Hematopoietic multipotent progenitor cell treated with erythropoietin and hydrocortisone succinate and interleukin-3 and kit ligand, for 8 days (in vitro differentiated cells): Measurements from ENCODE around the gene CMC4.

Source experiments
- DNase-seq: peaks from one replicate; pipeline ENCODE4 v3.0.0-alpha.2; 2015

Gene CMC4

DNA sequence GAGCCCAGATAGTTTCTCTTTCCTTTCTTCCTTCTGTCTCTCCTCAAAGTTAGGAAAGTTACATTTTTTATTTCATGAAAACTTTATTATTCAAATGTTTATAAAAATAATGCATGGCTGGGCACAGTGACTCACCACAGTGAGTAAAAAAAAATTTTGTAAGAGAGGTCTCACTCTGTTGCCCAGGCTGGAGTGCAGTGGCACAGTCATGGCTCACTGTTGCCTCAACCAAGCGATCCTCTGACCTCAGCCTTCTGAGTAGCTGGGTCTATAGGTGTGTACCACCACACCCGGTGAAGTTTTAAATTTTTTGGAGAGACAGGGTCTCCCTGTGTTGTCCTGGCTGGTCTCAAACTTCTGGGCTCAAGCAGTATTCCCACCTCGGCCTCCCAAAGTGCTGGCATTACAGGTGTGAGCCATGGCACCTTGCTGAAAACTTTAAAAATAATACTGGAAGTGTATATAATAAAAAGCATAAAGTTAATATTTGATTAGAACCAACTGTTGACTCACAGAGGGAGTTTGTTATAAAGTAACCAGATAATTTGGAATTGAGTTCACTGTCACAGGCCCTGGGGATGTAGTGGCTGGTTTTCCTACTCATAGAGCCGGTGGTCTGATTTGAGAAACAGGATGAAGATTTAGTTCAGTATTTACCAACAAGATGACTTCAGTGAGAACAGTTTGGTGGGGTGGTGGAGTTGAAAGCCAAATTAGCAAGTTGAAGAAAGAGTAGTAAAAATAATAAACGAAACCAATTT, 18.0 kb downstream of the CMC4 start:
- no peak for DNase-seq

DNA sequence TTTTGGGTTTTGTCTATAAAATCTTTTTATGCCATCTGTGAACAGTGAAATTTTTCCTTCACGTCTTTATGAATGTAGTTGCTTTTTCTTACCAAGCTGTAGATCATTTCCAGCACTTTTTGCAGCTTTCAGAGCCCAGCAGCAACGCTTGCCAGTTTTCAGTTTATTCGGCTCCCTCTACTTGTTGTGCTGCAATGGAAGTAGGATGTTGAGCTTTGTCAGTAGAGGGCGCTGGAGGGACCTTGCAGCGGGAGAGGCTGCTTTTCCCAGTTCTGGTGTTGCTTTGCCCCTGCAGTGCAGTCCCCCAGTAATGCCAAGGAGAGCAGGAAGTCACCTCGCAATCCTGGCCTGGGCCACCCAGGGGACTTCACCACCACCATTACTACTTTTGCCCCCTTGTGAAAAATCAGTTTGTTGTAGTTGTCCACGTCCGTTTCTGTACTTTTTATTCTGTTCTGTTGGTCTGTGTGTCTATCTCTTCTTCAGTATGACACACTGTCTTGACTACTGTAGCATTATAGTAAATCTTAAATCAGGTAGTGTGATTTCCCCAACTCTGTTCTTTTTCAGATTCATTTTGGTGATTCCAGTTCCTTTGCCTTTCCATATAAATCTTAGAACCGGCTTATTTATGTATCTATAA, 21.8 kb downstream of the CMC4 start:
- DNase-seq, result peak; percentile 62

DNA sequence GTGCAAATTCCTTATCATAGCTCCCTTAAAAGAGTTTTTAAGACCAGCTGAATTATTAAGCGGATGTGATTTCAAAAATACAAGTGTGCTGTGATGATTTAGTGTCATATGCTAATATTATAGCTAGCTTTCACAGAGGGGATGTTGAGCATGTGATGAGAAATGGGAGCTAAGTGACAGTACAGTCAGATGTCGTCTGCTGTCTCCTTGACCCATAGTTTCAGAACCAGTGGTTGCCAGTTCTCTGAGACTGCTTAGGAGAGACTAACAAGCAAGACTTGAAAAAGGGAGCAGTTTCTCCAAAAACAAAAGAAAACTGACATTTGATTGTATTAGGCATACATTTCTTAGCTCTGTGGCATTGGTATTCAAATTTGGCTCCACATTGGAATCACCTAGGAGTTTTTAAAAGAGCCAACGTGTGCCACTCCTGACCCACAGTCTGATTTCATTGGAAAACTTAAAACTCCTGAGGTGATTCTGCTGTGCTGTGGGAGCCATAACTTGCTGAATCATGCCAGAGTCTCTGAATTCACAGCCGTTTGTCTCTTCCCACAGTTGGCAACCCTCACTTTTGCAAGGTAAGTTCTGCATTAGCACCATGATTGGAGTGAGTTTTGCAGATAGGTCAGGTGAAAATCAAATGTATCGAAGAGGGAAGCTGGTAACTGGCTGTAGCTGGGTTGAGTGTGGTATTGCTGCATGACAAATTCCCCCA, 24.0 kb downstream of the CMC4 start:
- DNase-seq, result no peak

DNA sequence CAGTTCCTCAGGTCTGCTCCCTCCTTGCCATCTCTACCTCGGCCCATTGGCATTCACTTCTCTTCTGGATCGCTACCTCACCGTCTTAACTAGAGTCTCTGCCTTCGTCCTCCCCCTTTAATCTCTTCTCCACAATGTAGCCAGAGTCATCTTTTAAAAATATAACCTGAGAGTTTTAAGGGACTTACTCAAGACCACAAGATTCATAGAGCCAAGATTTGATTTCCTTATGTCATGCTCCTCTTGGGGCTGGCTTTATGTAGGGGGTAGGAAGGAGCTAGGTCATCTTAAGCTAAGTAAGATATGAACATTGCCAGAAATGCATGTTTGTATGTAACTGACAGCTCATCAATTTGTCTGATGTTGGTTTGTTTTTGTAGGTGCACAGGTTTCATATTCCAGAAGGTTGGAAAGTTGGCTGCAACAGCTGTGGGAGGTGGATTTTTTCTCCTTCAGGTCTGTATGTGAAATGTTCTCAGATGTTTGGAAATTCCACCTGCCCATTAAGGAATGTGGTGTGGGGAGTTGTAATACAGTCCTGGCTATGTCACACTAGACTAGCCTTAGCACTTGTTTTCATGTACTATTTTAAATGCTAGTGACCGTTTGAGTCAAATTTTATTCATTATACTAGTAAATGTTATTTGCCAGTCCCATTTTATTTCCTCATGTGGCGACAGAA, 24.7 kb downstream of the CMC4 start:
- DNase-seq, result no peak

DNA sequence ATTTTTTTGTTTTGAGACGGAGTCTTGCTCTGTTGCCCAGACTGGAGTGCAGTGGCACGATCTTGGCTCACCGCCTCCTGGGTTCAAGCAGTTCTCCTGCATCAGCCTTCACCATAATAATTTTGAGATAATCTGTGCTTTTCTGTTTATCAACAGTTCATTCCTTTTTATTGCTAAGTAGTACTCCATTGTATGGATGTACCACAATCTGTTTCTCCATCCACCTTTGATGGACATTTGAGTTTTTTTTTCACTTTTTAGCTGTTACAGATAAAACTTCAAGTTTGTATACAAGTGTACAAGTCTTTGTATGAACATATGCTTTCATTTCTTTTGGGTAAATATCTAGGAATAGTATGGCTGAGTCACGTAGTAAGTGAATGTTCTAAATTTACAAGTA, 35.2 kb downstream of the CMC4 start:
- DNase-seq, result no peak

DNA sequence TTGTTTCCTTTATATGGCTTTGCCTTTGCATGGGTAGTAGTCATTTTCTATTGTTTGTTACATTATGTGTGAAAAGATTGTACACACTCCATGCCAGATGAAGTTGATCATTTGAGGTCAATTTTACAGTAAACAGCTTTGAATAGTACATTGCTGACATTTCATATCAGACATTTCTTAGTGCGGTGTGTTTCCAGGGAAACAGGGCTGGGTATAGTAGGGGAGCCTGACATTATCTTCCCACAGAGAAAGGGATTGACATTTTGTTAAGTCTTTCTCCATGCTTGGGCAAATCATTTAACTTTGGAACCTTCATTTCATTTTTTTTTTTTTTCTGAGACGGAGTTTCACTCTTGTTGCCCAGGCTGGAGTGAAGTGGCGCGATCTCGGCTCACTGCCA, 39.3 kb downstream of the CMC4 start:
- no peak for DNase-seq

DNA sequence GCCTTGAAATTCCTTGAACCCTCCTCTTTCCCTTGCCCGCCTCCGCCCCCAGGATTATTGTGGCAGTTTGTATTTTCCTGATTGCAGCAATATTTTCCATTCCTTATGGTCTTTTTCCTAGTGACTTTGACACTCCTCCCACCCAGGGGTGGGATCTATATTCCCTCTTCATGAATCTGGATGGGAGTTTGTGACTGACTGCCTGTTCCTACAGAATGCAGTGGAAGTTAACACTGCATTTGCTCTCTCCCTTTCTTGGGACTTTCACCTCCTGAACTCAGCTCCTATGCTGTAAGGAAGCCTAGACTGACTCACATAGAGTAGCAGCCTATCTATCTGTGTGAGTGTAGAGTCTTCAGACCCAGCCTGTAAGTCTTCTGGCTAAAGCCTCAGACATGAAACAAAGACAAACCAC, 42.1 kb downstream of the CMC4 start:
- no peak for DNase-seq

DNA sequence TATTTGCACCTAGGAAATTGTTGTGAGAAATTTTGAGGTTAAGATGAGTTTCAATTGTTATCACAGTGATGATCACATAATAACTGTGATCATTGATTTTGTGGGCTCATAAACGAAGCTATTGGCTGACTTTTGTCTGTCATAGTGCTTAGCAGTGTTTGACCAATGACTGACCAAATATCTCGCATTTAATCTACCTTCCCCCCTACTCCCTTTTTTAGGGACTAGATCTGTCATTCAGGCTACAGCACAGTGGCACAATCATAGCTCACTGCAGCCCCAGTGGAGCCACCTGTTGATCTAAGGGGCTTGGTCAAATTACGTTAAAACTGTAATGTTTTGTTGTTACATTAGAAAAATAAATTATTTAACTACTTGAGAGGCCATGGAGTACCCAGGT, 42.8 kb downstream of the CMC4 start:
- DNase-seq, result no peak

DNA sequence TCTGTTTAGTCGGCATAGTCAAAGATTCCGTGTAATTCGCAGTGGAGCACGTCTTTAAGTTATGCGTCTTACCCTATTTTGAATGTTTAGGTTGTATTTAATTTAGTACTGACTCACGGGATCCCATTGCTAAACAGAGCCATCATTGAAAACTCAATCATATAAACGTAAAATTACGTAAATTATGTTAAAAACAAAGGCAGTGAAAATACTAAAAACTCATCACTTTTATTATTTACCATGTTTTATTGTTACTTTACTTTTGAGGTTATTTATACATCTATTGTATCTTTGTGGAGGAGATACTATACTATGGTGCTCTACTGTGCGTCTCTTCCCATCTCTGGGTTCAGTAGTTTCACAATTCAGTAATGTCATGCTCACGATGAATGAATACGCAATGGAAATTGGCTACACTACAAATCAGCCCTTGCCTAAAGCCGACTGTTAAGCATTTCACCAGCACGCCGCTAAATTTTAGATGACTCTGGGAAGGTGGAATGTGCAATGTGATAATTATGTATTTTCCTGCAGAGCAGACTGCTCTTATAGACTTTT, 43.3 kb downstream of the CMC4 start:
- peak; percentile 67 for DNase-seq

DNA sequence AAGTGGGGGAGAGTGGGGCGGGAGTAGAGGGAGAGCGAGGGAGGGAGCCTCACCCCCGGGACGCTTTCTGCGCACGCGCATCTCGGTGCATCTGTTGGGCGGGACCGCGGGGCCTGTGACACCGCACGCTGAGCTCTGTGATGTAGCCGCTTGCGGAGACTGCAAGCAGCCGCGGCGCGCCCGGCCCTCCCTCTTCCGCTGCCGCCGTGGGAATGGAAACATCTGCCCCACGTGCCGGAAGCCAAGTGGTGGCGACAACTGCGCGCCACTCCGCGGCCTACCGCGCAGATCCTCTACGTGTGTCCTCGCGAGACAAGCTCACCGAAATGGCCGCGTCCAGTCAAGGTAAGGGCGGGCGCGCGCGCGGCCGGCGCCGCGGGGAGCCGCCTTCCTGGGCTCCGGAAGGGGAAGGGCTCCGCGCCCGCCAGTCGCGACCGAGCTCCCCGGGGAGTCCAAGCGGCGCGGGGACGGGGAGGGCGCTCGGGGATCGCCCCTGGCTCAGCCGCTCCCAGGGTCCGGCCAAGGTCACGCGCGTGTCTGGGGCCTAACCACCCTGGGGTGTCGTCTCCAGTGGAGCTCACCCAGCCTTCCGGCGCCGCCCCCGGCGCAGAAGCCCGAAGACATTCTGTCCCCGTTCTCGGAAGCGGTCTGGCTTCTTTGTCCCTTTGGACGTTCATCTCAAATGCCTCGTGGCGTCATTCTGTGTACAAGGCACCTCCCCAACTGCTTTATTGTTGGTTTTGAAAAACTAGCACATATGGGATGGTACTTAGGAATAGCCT, 44.0 kb downstream of the CMC4 start, which contains the start of gene FUNDC2:
FUNDC2 (plus strand) TSS at position 118 of the 782 bp plus-strand sequence; CDS start at position 213, 95 bp downstream.
- DNase-seq, result peak; percentile 94

DNA sequence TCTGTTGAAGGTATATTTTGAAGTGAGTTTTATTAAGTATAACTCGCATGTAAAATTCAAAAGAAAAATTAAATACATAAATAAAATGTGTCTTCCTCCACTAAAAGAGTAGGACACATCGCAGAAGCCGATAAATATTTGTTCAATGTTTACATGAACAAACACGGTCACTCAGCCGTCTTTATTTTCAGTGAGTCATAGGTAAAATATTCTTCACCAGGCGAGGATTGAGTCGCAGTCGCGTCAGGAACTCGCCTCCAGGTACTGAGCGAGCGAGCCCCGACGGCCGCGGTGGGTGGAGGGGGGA, 44.6 kb downstream of the CMC4 start:
- DNase-seq, result no peak

DNA sequence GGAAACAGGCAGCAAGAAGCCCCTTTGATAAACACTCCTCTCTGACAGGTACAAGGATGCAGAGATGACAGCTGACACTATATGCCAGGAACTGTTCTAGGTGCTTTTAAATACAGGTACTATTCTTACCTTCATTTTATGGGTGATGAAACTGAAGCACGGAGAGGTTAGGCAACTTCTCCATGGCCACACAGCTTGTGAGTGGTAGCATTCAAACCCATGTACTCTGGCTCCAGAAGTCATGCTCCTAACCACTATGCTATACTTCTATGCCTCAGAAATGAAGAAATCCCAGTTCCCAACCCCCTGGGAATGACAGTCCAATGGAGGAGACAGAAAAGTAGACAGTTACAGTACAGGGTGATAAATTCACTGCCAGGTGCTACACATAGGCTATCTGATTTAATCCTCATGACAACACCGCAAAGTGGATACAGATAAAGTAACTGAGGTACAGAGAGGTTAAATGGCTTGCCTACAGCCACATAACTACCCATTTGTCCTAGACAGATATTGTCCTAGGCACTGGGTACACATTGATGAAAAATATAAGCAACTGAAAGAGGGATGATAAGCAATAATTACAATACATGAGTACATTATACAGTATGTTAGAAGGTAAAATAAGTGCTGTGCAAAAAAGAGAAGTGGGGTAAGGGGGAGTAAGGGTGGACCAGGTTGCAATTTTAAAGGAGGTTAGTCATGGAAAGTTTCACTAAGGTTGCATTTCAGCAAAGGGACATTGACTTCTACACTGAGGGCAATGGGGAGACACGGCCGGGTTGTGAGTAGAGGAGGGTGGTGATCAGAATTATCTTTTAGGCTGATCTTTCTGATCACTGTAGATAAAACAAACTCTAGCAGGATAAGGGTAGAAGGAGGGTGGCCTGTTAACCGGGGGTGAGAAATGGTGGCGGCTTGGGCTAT, 46.8 kb downstream of the CMC4 start:
- no peak for DNase-seq

DNA sequence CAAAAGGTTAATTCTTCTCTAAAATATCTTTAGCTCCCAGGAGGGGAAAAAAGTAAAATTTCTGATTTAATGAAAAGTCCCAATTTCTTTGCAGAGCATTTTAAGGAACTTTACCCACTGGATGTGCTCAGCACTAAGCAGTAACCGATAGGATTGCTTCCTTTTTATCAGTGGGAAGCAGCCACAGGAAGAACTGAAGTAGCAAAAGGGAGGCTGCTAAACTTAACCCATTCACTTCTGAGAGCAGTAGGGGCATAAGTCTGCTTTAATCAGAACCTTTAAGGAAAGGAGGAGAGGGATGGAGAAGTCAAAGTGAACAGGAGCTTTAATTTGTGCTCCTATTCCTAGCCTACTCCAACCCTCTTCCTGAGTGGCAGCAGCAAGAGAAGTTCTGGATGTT, 48.4 kb downstream of the CMC4 start, which contains the start of gene F8:
F8 (minus strand) TSS at position 139 of the 400 bp plus-strand sequence. CDS start 171 bp downstream, outside the sequence.
- DNase-seq, result peak; percentile 11

DNA sequence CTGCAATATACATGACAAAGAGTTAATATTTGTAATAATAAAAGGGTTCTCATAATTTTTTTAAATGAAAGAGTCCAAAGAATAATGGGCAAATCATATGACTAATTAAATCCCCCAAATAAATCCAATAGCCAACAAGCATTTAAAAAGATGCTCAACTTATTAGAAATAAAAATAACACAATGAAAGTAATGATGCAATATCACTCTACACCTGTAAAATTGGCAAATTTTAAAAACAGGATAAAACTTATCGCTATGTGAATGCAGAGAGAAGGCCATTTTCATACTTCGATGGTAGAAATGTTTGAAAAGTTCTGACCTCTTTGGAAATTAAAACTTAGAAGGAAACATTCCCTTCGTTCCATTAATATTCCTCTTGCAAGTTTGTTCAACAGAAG, 50.3 kb downstream of the CMC4 start:
- DNase-seq, result no peak
